Left renal pelvis (tissue), 4 donors: ENCODE results near the gene VCL. TPM values are rescaled to one million over a fixed set of nuclear protein-coding genes. Genes with fewer than 3 reads are reported as not detected.
"Not testable (repeated sequence)": the region's sequence is repeated elsewhere in the genome, so short reads cannot be mapped to it uniquely, and the experiment has no call there.

Experiments
- DNase-seq, 4 donors: peaks; one replicate each; pipeline ENCODE4 v3.0.0-alpha.2; 2013; ENCODE audit warnings: low read depth in 4 of 4, low spot score in 3 of 4
- polyA plus RNA-seq, 4 donors: library from polyadenylated mRNA; unstranded; fragments of 120-200 nt; gene quantifications; one replicate each; pipeline ENCODE4 v1.2.1, GENCODE V29; 2013; ENCODE audit not compliant: insufficient read length in 4 of 4

The VCL gene
- polyA plus RNA-seq, 4 donors, result 120 to 147 (median 129) TPM

DNA sequence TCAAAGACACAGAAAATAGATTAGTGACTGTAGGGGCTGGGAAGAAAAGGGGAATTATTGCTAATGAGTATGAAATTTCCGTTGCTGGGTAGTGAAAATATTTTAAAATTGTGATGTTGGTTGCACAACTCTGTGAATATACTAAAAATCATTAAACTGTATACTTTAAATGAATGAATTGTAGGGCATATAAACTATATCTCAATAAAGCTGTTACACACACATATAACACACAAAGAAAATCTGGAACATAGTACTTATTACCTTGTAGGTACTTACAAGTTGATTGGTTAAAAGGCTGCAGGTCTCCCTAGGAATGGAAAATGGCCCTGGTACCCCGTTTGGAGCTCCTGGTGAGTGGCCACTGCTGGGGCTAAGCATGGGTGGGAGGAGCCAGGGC lies 27.1 kb upstream of the VCL start:
- no peak for DNase-seq

DNA sequence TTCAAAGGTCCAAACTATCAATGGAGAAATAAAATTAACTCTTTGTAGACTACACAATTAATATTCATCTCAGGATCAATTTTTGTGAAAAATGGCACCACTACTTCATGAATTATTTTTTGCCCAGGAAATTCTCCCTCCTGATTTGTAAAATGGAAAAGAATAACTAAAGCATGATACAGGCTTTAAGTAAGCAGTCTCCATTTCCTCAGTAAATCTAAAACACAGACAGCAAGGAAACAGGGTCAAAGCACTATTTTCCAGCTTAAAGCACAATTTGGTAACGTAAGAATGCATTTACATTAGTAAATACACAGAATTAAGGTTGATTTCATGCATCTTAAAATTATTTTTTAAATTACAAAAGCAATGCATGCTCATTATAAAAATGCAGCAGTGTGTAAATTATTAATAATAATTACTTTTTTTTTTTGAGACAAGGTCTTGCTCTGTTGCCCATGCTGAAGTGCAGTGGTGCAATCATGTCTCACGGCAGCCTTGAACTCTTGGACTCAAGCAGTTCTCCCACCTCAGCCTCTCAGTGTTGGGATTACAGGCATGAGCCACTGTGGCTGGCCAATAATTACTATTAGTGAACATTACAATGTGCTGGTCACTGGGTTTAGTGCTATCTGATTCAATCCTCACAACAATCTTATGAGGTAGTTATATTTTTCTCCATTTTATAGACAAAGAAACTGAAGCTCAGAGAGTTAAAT lies 26.1 kb upstream of the VCL start:
- DNase-seq, result no peak

DNA sequence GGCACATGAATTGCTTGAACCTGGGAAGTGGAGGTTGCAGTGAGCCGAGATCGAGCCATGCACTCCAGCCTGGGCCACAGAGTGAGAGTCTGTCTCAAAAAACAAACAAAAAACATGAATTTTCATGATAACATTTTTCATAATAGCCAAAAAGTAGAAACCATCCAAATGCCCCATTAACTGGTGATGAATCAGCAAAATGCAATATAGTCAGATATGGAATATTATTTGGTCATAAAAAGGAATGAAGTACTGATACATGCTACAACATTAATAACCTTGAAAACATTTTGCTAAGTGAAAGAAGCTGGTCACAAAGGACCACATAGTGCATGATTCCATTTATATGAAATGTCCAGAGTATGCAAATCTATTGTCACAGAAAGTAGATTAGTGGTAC lies 24.5 kb upstream of the VCL start:
- no peak for DNase-seq

DNA sequence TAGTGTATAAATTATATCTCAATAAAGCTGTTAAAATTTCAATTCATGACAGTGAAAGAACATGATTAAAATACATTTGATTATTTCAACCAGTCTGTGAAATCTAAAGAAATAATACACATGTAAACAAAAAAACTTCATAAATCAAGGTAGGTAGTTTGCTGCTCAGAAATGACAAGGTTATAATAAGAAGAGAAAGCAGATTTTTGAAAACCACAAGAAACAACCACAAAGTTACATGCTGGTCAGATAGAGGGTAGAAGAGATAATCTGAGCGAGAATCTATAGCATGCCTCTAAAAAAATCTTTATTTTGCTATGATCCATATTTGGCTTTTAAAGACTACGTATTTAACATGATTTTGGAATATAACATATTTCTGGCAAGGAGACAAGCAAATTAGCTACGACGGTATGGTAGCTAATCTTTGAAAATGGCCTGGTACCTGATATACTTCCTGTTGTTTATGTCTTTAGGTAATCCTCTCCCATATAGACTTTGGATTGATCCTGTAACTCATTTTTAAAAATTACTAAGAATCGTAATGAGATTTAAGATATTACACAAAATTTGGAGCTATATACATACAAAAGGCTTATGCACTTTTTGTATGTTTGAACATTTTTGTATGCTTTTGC lies 23.5 kb upstream of the VCL start:
- DNase-seq, result no peak

DNA sequence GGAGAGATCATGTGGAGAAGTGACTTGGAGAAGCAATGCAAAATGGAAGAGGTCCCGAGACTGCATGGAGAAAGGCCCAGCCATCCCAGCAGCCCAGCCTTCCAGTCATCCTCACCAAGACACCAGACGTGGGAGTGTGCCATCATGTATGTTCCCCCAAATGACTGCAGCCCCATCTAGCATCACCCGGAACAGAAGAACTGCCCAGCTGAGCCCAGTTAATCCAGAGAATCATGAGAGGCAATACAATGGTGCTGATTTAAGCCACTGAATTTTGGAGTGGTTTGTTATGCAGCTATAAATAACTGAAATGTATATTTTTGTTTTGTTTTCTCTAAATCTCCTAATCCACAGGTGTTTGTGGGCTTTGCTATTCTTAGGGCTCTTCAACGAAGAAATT lies 22.5 kb upstream of the VCL start:
- DNase-seq, result no peak

DNA sequence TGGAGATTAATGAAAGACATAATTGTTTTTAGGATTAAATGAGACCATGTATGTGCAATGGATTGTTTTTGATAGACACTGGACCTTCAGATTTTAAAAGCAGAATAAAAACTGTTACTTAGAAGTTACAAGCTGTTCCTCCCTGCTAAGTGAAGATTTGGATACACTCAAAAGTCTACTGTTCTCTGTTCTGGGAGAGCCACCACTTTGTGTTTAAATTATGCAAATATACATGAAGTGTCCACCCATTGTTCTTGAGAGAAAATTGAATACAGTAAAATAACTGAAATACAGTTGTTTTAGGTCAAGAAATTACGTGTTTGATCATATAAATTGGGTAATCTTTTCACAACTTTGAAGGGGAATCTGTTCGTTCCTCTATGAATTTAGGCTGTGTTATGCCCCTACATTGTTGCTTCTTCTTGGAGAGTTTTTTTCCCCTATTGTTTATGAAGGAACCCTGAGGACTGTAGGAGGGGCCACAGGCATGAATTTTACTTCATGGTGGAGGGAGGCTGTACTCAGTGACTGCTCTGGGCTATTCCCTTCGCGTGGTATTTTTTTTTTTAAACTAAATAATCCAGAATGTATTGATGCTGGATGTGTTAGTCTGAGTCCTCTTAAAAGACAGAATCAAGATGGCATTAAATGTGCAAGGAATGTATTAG lies 18.6 kb upstream of the VCL start:
- no peak for DNase-seq

DNA sequence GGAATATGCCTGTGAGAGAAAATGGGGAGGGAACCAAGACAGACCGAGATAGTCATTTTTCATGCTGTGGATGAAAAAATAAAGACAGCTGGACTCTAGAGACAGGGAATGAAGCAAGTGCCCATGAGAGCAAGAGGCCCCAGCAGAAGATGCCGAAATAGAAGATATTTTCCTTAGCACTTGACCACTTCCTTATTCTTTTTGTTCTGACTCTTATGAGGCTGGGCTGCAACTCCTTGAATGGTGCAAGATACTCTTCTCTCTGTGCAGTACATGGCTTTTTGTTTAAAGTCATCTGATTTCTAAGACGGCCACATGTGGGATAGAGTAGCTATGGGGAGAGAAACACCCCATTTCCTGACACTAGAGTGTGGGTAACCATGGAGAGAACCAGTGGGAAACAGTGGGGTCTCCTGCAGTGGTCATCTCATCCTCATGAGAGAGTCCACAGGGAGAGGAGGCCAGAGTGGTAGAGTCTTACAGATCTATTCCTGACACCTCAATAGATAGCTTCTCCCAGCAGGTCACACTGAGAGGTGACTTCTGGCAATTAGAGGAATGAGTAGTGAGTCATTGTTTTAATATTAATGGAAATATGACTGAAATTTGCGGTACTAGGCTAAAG lies 18.0 kb upstream of the VCL start:
- no peak for DNase-seq

DNA sequence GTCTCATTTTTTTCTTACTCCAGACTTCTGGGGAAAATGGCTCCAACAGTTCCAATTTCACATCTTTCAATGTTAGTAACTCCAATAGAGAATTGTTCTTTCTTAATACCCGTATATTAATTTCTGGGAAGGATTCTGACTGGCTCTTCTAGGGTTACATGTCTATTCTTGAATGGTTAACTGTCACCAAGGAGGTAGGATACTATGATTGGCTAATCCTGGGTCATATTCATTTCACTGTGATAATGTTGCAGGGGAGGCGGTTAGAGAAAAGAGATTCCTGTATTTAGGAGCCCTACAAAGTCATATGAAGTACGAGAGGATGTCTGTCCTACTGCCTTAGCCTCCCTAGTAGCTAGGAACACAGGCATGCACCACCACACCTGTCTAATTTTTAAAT lies 16.1 kb upstream of the VCL start:
- no peak for DNase-seq

DNA sequence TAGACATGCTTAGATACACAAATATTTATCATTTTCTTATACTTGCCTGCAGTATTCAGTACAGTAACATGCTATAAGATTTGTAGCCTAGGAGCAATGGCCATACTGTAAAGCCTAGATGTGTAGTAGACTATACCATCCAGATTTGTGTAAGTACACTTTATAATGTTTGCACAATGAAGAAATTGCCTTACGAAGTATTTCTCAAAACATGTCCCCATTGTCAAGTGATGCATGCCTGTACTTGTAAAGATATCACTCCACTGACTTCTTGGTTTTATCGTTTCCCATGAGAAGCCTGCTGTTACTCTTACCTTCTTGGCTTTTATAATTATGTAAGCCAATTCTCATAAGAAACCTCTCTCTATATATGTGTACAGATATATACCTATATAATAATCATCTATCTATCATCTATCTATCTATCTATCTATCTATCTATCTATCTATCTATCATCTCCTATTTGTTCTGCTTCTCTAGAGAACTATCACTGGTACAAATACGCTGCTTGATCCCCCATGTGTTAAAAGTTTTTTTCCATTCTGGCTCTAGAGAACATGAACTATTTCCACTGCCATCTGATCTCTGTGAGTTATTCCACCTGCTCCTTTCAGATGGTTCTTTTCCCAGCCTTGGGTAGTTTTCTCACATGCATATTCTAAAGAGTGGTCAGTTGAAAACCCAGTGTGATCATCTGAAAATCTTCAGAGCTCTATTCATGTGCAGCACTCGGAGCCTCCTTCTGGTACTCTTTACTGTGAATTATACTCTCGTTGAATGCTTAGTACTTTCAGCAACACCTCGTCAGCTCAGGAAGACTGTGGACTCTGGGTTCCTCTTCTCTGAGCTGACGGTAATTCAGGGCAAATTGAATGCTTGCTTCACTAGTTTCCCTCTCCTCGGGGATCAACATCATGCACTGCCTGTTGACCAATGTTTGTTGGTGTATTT lies 14.5 kb upstream of the VCL start:
- DNase-seq, result no peak

DNA sequence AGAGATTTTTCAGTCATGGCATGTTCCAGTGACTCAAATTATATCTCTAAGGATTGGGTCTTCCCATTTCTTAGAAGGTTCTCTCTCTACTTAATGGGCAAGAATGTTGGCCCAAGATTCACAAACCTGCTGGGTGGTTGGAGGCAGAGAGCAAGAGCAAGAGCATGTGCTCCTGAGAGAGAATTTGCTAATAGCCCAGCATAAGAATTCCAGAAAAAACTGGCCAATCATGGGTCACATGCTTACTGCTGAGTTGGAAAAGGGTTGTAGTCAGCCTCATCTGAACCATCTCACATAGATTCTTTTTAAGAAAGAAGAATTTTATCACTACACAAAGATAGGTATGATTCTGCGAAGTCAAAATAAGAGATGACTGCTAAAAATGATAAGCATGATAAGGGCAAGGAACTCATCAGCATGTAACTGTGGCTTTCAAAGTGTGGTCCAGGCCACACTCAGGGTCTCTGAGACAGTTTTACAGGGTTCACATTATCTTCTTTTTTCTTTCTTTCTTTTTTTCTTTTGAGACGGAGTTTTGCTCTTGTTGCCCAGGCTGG lies 8.2 kb upstream of the VCL start:
- DNase-seq, result no peak

DNA sequence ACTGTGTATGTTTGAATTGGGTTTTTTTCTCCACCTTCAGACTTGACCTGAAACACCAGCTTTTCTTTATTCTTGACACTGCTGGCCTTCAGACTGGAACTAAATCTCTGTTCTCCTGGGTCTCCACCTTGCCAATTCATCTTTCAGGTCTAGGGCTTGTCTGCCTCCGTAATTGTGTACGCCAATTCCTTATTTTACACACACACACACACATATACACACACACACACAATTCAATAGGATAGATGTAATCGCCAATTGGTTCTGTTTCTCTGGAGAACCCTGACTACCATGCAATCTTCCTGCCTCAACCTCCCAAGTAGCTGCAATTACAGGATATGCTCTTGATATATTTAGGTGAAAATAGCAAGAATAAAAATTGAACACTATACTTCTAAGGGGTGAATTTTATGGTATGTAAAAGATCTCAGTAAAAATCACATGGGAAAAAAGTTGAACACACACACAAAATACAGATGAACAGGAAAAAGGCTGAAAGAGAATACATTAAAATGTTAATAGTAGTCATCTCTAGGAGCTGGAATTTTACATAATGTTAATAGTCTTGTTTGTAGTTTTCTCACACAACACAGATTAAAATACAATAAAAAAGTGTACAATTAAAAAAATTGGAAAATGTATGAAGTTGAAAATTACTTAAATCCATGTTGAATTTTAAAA lies 6.6 kb upstream of the VCL start:
- no peak for DNase-seq

DNA sequence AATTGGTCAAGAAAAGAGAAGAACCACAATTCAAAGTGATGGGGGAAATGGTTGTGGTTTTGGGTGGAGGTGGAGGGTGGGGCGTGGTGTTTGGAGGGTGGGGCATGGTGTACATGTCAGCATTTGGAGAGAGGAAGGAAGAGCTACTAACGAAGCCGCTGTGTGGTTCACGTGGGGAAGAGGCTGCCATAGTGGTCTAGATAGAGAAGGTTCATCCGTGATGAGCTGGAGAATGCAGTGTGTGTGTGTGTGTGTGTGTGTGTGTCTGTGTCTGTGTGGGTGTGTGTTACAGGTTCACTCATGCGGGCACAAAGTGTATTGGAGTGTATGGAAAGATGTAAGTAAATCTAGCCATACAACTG lies 6.1 kb upstream of the VCL start:
- no peak for DNase-seq

DNA sequence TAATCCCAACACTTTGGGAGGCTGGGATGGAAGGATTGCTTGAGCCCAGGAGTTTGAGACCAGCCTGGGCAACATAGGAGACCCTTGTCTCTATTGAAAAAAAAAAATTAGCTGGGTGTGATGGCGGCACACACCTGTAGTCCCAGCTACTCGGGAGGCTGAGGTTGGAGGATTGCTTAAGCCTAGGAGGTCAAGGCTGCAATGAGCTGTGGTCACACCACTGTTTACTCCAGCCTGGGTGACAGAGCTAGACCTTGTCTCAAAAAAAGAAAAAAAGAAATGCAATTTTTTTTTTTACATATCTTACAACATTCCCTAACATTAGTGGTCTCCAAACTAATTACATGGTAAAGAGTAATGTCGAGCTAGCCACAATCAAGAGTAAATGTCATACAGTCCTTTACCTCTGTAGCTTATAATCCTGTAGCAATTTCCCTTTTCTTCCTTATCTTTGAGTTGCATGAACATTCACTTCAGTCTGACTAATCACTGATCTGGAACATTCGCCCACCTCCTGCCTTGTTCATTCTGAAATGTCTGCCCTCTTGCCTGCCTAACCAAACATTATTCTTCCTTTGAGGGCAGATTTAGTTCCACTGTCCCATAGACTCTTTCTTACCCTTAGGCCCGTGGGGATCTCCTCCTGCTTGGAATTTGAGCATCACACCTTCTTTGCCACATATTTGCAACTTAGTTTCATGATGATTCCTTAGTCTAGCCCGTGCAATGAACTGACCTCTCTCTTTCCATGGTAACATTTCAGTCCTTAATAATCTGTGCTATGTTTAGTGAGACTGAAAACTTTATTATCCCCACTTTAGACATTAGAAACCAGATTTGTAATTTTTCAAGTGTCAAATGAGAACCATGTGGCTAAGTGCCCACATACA lies 4.8 kb upstream of the VCL start:
- DNase-seq, result no peak

DNA sequence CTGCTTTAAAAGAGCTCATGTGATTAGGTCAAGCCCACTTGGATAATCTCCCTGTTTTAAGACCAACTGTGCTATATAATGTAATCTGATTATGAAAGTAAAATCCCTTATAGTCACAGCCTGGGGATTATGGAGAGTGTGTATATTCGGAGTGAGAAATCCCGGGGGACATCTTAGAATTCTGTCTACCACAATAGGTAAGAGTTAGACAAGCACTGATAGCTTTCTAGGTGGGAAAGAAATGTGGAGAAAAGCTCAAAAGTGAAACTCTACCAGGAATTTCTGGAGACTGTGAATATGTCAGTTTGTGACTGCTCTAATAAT lies 2.9 kb upstream of the VCL start:
- no peak for DNase-seq

DNA sequence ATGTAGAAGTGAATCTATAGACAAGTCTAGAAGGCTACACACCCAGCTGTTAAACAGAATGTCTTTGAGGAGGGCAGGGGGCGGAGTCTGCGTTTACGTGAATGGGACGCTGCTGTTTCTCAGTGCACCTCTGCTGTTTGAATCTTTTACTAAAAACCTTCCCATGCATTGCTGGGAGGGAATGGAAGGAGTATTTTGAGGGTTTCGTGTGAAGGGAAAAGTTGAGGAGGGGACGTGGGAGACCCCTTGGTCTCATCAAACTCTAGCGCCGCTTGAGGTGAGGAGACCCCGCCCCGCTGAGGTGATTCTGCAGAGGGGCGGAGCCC lies 492 bp upstream of the VCL start:
- no peak for DNase-seq

DNA sequence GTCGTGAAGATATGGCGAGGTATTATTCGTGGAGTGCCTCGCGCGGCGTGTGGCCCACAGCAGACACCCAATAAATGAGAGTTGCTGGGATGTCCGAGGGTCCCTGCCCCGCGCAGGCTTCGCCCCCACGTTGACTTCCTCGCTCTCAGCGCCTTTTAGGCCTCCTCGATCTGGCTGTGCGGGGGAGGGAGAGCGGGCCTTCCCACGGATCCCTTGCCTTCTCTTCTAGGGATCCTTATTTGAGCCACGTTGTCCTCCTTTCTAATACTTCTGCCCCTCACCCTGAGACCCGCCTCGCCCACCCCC lies 660 bp downstream of the VCL start:
- no peak for DNase-seq

DNA sequence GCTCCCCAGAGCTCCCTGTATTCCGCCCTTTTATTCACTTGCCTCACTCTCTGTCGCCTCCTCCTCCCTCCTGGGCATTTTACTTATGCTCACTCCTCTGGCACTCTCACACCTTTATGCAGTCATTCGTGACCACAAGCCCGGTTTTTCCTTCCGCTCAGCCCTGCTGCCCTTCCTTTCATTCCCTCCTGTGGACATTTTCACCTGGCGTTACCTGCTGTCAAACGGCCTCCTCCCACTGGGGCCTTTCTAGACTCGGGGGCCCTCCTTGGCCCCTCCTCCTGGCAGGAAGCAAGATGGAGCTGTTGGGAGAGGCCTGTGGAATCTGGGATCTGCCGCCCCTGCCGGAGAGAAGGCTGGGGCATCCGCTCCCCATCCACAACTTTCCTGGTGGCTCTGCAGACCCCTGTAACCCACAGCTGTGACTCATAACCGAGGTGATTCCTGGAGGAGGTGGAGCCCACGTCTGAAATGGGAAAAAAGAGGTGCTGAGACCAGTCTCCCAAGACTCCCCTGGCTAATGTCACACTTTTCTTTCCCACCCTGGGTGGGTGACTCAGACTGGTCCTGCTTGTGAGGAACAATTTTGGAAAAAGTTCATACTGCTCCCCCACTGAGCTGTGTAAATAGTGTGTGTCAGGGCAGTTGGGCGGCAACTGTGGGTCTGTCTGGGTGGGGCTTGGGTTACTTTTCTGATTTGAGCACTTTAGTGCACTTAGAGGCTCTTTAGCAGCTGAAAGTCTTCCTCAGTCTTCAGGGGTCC lies 1.2 kb downstream of the VCL start:
- peak in 3 of 4 donors; percentile 68 to 79 (median 69) for DNase-seq

DNA sequence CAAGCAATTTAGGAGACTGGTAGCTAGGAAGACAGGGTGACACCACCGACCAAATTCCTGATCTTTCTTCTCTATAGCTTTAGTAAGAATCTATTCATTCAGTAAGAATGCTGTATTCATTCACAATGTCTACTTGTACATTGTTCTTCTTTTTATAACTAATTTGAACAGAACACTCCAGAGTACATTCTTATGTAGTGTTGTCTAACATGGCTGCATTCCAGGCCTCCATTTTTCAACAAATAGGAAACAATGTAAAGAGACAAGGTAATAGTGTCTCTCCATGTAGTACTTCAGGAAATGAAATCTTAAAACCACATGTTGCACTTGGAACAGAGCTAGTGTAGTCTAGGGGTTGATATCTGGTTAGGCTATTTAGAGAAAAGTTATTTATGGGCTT lies 1.8 kb downstream of the VCL start:
- DNase-seq, result no peak

DNA sequence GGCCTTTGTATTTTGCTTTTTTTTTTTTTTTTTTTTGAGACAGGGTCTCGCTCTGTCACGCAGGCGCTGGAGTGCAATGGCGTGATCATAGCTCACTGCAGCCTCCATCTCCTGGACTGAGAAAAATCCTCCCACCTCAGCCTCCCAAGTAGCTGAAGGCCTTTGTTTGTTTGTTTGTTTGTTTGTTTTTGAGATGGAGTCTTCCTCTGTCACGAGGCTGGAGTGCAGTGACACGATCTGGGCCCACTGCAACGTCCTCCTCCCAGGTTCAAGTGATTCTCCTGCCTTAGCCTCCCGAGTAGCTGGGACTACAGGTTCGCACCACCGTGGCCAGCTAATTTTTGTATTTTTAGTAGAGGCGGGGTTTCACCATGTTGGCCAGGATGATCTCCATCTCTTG lies 2.3 kb downstream of the VCL start:
- not testable (repeated sequence) for DNase-seq
